ENCODE results near the gene ARRB1.
A peak's percentile ranks its signal among the peaks of the same experiment; 100 is the strongest.

The ARRB1 gene

DNA sequence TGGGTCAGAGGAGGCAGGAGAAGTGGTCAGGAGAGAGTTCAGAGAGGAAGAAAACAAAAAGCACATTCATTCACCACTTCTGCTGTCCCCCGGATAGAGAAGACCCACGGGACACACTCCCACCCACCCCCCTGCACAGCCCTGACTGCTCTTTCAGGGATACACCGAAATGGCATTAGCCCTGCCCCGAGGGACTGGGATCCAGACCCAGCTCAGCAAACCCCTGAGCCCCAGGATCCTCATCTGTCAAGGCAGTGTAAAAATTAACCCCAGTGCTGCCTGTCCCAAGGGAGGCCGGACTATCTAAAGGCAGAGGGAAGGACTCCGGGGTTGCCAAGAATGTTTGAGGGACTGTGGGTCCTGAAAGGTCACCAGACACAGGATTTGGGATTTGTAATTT lies 79.7 kb downstream of the ARRB1 start:
- no peak for DNase-seq

DNA sequence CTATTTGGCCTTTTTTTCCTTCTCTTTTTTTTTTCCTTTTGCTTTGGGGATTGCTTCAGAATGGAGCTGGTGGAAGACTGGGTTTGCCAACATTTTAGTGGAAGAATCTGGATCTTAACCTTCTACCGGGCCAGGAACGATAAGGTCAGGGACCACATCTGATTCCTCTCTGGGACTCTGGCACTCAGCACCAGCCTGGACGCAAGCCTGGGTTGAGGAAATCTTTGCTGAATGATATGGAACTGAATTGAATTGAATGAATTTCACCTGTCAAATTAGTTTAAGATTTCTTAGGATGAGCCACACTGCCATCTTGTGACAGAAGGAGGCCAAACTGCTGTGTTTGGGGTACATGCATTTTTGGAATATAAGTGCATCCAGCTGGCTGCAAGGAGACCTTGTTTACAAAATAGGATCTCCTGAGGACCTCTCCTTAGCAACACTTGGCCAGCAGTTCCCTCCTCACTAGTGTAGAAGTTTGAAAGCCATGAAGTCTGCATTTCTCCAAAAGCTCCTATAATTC lies 80.5 kb downstream of the ARRB1 start:
- no peak for DNase-seq

DNA sequence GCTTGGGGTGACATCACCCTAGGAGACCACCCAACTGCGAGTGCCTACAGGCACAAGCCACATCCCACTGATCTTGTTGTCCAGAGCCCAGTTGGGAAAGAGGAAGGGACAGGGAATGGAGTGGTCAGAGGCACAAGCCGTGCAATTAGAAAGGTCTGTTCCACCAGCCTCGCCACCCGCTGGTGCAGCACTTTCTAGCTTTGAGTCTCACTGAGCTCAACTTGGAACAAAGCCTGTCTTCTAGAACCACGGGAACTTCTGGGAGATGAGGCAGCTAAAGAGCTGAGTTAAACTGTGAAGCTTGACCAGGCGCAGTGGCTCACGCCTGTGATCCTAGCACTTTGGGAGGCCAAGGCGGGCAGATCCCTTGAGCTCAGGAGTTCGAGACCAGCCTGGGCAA lies 81.6 kb downstream of the ARRB1 start:
- DNase-seq = no peak

DNA sequence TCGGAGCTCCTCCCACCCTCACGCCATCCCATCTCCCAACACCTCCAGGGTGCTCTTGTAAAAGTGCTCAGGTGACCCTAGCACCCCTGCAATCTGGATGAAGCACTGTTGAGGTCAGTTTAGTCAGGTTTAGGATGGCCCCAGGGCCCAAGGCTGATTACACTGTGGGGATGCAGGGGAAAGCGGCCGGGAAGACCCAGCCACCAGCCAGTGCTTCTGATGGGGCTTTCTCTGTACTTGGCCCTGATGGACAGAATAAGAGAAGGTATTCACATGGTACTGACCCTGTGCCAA lies 82.1 kb downstream of the ARRB1 start:
- DNase-seq = no peak

DNA sequence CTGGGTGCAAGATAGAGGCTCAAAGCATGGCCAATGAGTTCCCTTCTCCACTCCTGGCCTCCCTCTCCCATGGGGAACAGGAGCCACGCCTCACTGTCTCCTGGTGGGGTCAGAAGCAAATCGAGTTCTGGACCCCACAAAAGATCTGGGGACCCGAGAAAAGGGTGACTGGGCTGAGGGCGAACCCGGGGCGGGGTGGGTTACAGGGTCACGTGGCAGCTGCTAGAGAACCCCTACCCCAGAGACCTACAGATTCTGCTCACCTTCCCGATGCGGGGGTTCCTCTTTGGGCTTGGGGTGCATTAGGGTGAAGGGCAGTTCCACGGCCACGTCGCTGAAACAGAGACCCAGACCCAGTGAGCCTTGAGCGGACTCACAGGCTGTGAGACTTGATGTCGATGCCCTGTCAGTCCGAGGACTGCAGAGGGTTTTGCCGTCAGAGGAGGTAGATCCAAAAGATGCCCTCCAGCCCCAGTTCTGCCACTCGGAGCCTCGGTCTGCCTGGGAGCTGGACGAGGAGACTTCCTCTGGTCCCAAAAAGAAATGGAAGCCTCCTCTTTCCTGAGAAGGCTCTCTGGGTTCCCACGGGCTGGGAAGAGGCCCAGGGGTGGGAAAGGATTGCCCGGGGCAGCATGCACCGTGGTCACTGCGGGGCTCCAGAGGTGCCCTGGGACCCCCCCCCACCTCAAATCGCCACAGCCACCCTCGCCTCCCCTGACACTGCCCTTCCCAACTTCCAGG lies 82.7 kb downstream of the ARRB1 start:
- no peak for DNase-seq

DNA sequence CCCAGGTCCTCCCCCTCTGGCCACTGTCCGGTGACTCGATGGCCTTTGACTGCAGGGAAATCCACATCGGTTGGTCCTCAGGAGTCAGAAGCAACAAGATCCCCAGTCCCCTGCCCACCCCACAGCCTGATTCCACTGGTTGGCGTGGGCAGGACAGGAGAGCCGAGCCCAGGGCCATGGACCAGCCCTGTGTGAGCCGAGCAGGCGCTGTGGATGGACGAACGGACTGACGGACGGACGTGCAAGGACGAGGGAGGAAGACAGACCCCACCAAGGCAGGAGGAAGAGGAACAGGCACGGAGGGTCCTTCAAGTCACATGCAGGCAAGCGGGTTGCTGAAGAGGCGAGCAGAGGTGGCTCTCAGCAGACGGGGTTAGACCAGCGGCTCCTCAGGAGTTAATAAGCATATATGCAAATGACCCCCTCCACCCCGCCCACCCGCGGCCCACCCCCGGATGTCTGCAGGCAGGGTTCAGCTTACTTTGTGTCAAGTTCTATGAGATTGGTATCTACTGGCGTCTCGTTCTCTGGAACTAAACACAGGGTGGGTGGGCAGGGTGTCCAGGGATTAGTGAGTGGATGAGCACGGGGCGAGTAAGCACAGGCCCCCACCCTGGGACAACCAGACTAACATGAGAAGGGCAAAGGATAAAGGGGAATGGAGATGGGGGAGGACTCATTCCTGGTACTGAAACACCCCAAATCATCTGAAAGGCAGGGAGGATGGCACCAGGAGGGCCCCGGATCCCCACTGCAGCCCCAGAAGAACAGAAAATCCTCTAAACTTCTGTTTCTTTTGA lies 84.1 kb downstream of the ARRB1 start:
- DNase-seq = no peak

DNA sequence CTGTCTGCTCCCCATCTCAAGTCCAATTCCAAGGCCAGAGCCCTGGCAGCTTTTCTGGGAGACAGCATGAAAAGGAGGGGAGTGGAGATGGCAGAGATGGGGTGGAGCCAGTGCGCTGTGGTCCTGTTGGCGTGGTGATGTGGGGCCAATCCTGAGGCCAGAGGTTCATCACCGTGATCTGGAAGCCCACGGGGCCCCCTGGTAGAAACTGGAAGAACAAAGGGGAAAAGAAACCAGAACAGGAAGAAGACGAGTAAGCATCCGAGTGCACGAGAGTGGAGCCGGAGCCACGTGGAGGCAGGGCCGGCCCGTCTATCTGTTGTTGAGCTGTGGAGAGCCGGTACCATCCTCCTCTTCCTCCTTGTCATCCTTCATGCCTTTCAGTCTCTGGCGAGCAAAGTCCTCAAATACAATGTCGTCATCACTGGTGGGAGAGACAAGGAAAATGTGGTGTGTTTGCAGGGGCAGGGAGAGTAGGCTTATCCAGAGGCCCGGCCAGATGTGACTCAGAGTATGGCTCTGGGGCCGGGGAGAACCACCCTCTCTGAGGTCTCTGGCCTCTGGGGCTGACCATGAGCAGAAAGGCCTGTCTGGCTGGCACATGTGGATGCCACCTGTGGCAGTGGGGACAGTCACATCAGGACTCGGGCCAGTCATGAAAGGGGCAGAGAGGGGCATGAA lies 85.5 kb downstream of the ARRB1 start:
- DNase-seq = no peak

DNA sequence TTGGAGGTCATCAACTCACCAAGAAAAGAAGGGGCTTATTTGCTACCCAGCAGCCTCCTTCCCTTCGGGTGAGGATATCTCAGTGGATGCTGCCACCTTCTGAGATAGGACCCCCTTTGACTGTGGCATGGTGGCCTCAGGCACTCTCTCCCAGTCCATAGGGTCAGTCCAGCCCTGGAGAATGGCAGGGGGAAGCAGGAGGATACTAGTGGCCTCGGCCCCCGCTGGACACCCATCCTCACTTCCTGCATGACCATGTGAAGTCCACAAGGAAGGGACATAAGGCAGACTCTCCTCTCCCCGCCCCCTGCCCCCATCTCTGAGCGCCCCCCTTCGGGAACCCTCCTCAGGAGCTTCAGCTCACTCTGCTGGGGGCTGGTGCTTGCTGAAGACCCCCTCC lies 86.5 kb downstream of the ARRB1 start:
- no peak for DNase-seq

DNA sequence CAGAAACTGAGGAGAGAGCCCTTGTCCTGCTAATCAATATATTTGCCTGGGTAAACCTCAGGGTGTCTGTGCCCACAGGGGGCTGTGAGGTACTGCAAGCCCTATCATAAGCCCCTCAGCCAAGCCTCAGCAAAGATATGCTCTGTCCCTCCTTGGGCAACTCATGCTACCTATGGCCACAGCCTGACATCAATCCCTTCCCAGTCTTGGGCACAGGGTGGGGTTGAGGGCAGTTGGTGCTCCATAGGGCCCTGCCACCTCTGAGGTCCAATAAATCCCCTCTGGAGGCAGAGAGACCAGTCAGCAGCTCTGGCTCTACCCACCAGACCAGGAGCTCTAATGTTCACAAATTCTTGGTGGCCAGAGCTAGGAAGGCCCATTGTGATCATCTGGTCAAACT lies 87.1 kb downstream of the ARRB1 start:
- no peak for DNase-seq

DNA sequence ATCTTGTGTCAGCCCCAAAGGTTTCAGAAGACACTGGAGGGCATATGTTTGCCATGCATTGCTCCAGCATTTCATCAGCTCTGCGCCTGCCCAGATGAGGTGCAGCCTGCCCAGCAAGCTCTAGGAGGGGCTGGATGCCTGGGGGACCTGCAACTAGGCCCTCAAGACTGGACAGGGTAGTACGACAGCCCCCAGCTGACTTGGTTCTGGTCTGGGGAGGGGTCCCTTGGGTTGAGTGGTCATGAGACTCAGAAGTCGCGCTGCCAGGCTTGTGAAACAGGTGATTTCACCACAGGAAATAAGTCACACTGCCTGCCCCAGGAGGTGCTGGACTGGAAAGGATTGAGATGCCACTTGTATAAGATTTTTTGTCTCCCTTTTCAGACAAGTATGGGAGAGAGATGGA lies 87.5 kb downstream of the ARRB1 start:
- no peak for DNase-seq

DNA sequence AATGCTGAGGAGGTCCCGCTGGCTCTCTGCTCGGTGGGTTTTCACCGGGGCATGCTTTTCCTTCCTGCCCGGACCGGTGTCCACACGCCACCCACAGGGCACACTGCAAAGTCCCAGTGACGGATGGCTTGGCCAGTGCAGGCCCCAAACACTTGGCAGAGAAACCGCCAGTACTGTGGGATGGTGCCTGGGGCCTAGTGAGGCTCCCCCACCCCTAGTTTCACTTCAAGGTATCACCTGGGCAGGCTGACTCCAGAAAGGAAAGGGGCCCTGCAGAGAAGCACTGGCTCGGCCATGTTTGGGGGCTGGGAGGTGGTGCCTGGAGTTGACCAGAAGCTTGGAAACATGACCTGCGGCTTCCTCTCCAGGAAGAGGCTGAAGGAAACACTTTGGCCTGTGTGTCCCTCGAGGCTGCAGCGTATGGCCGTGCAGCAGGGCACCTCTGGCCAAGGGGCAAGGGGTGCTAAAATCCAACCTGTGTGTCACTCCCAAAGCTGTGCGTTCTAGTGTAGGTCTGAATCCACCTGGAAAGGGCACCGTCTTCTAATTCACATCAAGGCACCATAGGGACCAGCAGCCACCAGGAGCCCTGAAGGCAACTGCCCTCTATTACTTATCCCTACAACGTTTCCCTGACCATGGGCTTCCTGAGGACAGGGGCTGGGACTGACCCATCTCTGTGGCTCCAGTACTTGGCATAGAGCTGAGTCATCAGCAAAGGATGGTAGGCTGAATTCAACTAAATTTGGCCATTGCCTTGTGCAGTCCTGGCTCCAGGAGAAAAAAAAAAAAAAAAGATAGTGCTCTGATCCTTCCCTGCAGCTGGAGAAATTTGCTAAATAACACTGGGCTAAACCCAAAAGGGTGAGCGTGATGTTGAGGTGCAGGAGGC lies 88.3 kb downstream of the ARRB1 start:
- no peak for DNase-seq

DNA sequence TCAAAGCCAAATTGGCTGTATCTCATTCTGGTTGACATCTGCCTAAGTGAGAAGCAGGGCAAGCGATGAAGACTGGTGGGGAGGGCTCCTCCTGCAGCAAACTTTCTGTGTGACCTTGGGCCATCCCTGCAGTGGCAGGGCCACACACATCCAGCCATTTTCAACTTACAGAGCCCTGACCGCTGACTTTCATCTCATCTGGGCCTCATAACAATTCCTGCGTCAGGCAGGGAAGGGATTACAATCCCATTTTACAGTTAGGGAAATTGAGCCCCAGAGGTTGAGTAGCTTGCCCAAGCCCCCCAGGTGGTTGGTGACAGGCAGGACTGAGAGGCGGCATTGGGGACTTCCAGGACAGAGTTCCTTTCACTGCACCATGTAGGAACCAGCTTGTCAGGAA lies 89.0 kb downstream of the ARRB1 start:
- no peak for DNase-seq

DNA sequence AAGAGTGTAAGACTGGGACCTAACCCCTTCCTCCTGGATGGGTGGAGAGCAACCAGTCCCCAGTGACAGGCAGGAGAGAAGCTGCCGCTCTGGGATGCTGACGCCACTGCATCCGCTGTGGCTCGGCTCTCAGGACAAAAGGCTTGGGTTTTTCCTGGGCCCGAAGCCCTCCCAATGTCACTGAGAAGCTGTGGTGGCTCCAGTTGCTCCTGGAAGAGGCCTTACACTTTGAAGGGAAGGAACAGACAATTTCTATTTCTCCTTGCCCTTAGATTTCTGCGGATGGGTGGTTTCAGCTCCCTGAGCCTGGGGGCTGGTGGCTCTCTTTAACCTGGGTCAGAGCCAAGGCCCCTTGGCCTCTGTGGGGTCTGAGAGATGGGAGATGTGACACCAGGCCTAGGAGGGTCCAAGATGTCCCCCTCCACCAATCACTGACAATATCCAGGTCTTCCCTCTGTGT lies 89.5 kb downstream of the ARRB1 start:
- DNase-seq = no peak

DNA sequence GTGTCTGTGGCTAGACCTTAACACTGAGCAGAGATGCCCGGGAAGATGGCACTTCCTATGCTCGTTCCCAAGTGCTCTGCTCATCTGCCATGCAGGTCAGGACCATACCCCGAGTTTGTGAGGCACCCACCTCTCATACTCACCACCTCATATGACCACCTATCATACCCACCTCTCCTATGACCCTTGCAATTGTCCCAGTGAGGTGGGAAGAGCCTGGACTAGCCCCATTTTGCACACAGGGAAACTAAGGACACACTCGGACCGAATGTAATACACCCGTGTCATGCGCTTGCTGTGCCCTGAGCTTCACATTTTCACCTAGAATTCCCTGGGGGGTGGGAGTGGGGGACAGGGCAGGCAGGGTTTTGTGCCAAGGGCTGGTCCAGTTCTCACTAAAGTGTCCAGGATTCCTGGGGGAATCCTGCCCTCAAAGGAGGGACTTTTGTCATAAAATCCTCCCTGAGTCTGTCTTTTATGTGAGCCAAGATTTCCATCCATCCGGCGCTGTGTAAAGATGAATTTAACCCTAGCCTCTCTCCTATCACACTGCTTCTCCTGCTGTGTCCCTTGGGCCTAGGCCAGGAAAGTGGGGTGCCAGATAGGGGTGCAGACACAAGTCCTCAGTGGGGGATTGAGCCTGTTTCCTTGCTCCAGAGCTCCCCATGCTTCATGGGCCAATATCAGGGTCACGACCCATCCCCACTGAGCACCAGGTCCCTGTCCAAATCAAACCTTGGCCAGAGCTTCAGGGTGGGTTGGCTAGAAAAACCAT lies 90.9 kb downstream of the ARRB1 start:
- no peak for DNase-seq

DNA sequence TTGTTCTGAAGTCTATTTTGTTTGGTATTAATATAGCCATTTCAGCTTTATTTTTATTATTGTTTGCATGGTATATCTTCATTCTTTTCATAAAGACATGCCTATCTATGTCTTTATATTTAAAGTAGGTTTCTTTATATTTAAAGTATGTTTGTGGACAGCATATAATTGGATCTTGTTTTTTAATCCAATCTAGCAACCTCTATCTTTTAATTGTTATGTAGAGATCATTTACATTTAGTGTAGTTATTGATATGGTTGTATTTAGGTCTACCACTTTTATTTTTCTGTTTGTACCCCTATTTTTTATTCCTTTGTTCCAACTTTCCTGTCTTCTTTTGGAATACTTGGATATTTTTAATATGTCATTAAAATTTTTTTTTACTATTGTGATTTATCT lies 97.1 kb downstream of the ARRB1 start:
- no peak for DNase-seq

DNA sequence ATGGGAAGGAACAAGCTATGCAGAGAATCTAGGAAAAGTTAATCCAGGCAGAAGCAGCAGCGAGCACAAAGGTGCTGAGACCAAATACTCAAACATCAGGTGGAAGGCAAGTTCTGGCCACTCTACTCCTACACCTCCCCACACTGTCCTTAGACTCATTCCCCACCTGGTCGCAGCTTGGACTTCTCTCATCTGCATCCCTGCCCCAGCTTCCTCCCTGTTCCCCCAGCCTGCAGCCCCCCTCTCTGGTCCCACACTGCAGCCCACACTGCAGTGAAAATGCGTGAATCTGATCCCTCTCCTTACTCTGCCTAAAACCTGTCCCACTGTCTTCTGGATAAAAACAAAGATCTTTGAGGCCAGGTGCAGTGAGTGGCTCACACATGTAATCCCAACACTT lies 101.8 kb downstream of the ARRB1 start:
- peak; percentile 1 for DNase-seq

DNA sequence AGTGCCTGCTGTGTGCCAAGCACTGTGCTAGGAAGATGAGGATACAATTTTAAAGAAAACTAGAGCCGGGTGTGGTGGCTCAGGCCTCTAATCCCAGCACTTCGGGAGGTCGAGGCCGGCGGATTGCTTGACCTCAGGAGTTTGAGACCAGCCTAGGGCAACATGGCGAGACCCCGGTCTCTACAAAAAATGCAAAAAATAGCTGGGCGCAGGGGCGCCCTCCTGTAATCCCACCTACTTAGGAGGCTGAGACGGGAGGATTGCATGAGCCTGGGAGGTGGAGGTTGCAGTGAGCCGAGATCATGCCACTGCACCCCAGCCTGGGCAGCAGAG lies 102.6 kb downstream of the ARRB1 start:
- DNase-seq = no peak

DNA sequence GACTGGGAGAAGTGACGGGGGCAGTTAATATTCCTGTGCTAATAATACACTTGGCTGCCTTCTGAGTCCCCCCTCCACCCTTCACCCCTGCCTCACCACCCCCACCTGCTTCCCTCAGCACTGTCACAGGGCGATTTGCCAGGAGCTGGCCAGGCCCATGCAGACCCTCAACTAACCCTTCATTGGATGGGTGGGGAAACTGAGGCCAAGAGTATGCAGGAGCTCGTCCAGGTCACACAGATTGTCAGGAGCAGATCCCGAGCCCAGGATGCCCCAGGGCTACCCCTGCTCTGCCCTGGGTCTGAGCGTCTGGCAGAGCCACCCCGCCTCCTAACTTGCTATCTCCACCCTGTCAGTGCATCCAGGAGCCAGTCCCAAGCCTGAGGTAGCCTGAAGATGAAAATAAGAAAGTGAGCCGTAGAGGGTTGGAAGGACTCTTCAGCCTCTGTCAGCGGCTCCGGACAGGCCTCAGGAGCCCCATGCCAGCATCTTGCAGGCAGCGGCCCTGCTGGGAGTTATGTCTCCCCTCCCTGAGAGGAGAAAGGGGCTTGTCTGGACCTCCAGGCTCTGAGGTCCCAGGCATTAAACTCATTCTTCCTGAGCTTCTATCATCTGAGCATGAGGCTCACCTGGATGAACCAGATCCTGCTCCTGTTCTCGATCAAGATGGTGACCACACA lies 104.7 kb downstream of the ARRB1 start:
- DNase-seq = peak; percentile 6

DNA sequence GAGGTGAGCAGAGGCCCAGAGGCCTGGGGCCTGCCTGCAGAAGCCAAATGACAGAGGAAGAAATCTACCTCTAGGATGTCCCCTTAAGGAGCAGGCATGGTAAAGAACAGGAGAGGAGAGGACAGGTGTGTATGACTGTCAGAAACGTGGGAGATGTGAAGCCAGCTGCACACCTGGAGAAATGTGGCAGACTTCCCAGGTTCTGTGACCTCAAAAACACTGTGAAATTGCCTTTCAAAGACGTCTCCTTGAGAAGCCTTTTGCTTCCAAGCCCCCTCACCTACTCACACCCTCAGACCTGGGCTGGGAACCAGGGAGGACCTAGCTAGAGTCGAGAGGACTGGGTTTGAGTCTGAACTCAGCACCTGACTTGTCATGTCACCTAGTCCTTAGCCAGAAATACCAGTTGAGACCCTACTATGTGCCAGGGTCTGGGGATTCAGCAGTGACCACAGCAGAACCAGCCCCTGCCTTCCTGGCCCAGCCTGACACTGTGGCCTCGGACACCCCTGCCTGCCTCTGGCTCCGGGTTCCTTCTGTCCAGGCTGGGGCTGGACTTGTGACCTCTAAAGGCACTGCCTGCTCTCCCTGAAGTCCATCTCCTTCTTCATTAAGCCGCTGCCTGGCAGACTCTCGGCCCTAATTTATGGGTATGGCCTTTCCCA lies 105.3 kb downstream of the ARRB1 start:
- DNase-seq = no peak

DNA sequence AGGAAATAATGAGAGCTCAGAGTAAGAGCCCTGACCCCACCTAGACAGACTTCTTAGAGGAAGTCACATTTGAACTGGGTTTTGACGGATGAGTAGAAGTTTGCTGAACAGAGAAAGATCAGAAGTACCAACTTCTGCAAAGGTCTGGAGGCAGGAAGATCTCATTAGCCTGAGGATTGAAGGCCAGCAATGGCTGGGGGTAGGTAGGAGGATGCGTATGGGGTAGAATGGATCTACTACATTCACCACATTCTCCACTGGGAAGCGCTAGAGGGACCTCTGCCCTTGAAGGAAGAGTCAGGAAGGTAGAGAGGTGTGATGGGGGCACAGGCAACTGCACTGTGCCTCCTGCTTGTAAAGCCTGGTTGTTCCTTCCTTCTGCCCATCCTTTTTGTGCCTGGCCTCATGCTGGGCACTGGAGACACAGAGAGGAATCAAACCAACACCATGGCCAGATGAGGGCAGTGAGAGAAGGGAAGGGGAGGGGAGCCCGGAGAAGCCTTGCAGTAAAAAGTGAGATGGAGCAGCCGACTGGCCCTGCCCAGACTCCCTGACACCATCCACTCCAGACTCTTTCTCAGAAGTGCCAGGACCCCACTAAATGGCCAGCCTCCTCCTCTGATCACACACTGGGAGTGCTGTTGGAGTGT lies 106.0 kb downstream of the ARRB1 start:
- DNase-seq = no peak

Data from left hindlimb (tissue), 1 donor.